Neural cell (in vitro differentiated cells): ENCODE results near the gene PC.

Experiments
- EP300 ChIP-seq: fragments of 450-650 bp; conservative IDR thresholded peaks from 2 replicates; pipeline ENCODE4 v1.6.1; 2014; ENCODE audit warnings: antibody characterized with exemption, mild to moderate bottlenecking, moderate library complexity; ENCODE audit not compliant: poor library complexity, severe bottlenecking
- EZH2 ChIP-seq: fragments of 200-600, 300-800 bp; shearing (Covaris generic), sonication (generic); IDR thresholded peaks from 2 replicates; pipeline ENCODE4 v1.6.1; 2014; ENCODE audit warnings: antibody characterized with exemption, low read length, borderline replicate concordance, mild to moderate bottlenecking; ENCODE audit not compliant: insufficient read depth, poor library complexity, severe bottlenecking
- MXI1 ChIP-seq: fragments of 450-650 bp; conservative IDR thresholded peaks from 2 replicates; pipeline ENCODE4 v1.6.1; 2014; ENCODE audit warnings: antibody characterized with exemption, mild to moderate bottlenecking; ENCODE audit not compliant: poor library complexity, severe bottlenecking
- POLR2AphosphoS5 ChIP-seq: IDR thresholded peaks from 2 replicates; pipeline ENCODE4 v1.6.1; 2012
- RAD21 ChIP-seq: fragments of 450-650 bp; conservative IDR thresholded peaks from 2 replicates; pipeline ENCODE4 v1.6.1; 2014; ENCODE audit warnings: antibody characterized with exemption, mild to moderate bottlenecking, moderate library complexity
- SMC3 ChIP-seq: fragments of 450-650 bp; conservative IDR thresholded peaks from 2 replicates; pipeline ENCODE4 v1.6.1; 2014; ENCODE audit warnings: antibody characterized with exemption, mild to moderate bottlenecking, moderate library complexity; ENCODE audit not compliant: poor library complexity
- TAF1 ChIP-seq: IDR thresholded peaks from 2 replicates; pipeline ENCODE4 v1.6.1; 2012; ENCODE audit warnings: low read depth
- TF ChIP-seq, protein P1 (sequence below): fragments of 450-650 bp; IDR thresholded peaks from 2 replicates; pipeline ENCODE4 v1.5.1; 2014; ENCODE audit warnings: antibody characterized with exemption, mild to moderate bottlenecking, moderate library complexity; ENCODE audit not compliant: poor library complexity, severe bottlenecking
- TF ChIP-seq, protein P2 (sequence below): IDR thresholded peaks from 2 replicates; pipeline ENCODE4 v1.6.1; 2012; ENCODE audit warnings: borderline replicate concordance

DNA sequence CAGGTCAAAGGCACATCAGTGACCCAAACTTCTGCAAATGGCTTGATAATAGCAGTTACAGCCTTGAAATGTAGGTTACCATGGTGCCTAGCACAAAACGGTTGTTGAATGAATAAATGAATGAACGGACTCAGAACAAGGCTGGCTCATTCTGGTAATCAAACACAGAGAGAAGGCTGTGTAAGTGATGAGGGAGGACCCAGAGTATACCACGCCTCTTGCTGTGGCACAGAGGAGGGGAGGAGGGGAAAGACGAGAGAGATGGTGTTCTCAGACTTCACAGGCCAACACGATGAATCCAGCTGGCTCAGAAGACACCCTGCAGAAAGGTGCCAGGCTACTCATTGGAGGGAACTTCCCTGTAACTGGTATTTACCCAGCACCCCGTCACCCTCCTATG lies 38.3 kb downstream of the PC start:
- TF ChIP-seq EP300: no peak
- TF ChIP-seq POLR2AphosphoS5: no peak
- TF ChIP-seq, protein P1, sequence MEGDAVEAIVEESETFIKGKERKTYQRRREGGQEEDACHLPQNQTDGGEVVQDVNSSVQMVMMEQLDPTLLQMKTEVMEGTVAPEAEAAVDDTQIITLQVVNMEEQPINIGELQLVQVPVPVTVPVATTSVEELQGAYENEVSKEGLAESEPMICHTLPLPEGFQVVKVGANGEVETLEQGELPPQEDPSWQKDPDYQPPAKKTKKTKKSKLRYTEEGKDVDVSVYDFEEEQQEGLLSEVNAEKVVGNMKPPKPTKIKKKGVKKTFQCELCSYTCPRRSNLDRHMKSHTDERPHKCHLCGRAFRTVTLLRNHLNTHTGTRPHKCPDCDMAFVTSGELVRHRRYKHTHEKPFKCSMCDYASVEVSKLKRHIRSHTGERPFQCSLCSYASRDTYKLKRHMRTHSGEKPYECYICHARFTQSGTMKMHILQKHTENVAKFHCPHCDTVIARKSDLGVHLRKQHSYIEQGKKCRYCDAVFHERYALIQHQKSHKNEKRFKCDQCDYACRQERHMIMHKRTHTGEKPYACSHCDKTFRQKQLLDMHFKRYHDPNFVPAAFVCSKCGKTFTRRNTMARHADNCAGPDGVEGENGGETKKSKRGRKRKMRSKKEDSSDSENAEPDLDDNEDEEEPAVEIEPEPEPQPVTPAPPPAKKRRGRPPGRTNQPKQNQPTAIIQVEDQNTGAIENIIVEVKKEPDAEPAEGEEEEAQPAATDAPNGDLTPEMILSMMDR: no peak
- no peak for TF ChIP-seq TAF1
- TF ChIP-seq MXI1: no peak
- TF ChIP-seq RAD21: no peak
- TF ChIP-seq EZH2: no peak
- TF ChIP-seq, protein P2, sequence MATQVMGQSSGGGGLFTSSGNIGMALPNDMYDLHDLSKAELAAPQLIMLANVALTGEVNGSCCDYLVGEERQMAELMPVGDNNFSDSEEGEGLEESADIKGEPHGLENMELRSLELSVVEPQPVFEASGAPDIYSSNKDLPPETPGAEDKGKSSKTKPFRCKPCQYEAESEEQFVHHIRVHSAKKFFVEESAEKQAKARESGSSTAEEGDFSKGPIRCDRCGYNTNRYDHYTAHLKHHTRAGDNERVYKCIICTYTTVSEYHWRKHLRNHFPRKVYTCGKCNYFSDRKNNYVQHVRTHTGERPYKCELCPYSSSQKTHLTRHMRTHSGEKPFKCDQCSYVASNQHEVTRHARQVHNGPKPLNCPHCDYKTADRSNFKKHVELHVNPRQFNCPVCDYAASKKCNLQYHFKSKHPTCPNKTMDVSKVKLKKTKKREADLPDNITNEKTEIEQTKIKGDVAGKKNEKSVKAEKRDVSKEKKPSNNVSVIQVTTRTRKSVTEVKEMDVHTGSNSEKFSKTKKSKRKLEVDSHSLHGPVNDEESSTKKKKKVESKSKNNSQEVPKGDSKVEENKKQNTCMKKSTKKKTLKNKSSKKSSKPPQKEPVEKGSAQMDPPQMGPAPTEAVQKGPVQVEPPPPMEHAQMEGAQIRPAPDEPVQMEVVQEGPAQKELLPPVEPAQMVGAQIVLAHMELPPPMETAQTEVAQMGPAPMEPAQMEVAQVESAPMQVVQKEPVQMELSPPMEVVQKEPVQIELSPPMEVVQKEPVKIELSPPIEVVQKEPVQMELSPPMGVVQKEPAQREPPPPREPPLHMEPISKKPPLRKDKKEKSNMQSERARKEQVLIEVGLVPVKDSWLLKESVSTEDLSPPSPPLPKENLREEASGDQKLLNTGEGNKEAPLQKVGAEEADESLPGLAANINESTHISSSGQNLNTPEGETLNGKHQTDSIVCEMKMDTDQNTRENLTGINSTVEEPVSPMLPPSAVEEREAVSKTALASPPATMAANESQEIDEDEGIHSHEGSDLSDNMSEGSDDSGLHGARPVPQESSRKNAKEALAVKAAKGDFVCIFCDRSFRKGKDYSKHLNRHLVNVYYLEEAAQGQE: no peak
- no peak for TF ChIP-seq SMC3
